GM18867 (cell line): ENCODE data around the gene ARFGAP3.

Source experiments
- ATAC-seq: cut with Tn5 transposase; IDR thresholded peaks from one replicate; pipeline ENCODE4 v1.9.1; 2021; ENCODE audit warnings: mild to moderate bottlenecking, moderate library complexity; ENCODE audit not compliant: unreplicated experiment

The ARFGAP3 gene, protein sequence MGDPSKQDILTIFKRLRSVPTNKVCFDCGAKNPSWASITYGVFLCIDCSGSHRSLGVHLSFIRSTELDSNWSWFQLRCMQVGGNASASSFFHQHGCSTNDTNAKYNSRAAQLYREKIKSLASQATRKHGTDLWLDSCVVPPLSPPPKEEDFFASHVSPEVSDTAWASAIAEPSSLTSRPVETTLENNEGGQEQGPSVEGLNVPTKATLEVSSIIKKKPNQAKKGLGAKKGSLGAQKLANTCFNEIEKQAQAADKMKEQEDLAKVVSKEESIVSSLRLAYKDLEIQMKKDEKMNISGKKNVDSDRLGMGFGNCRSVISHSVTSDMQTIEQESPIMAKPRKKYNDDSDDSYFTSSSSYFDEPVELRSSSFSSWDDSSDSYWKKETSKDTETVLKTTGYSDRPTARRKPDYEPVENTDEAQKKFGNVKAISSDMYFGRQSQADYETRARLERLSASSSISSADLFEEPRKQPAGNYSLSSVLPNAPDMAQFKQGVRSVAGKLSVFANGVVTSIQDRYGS

DNA sequence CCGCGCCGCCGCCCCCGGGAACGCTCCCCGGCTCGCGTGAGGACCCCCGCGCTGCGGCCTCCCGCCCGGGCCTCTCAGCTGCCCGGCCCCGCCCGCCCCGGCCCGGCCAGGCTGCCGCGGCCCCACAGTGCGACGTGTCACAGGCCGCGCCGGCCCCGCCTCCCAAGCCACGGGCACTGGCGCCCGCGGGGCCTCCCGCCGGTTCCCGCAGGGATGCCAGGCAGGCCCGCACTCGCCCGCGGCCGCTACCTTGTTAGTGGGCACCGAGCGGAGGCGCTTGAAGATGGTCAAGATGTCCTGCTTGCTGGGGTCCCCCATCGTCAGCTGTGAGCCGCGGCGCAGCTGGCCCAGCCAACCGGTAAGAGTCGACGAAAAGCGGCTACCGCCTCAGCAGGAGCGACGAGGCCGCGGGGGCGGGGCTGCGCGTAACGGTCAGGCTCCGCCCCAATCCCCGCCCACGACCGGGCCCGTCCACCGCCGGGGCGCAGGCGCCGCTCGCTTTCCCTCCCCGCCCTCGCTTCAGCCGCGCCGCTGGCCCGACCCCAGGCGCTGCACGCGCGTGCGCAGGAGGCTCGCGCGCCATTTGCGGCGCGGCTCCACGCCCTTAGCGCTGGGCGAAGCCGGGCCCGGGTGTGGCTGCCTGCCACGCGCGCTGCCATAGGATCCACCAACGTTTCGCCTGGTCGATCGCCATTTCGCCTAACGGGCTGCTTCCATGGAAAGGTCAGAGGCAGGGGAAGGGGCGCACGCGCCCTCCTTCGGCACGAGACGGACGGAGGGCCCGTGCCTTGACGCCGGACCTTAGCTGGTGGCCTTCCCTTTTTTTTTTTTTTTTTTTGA, at the start of gene ARFGAP3:
Gene ARFGAP3 (minus strand): TSS at position 409 of the 840 bp plus-strand sequence. CDS start 91 bp downstream, at position 318.
- peak; percentile 82 for ATAC-seq

GRCh38 chr22:42905702-42906183, 48.7 kb upstream of the ARFGAP3 start:
- no peak for ATAC-seq

DNA sequence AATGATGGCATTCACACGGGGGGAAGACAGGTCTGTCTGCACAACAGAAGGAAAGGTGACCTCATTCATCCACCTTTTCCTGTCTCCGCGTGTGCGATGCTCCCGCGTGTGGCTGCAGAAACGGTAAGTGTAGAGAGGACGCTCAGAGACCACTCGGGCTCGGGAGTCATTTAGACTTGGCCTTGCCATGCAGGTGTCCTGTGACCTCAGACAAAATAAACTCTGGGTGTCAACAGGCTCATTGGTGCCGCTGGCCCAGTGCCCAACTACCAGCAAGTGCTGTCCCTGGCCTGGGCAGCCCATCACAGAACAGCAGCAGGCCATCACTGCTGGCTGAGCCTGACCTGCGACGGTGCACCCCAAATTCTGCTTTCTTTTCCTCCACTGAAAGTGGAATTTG, 48.1 kb upstream of the ARFGAP3 start:
- ATAC-seq: no peak

GRCh38 chr22:42904050-42904449, 47.0 kb upstream of the ARFGAP3 start:
- no peak for ATAC-seq

- ATAC-seq: no peak
These were observed 45.9 kb upstream of the ARFGAP3 start for GRCh38 chr22:42902875-42903510.

DNA sequence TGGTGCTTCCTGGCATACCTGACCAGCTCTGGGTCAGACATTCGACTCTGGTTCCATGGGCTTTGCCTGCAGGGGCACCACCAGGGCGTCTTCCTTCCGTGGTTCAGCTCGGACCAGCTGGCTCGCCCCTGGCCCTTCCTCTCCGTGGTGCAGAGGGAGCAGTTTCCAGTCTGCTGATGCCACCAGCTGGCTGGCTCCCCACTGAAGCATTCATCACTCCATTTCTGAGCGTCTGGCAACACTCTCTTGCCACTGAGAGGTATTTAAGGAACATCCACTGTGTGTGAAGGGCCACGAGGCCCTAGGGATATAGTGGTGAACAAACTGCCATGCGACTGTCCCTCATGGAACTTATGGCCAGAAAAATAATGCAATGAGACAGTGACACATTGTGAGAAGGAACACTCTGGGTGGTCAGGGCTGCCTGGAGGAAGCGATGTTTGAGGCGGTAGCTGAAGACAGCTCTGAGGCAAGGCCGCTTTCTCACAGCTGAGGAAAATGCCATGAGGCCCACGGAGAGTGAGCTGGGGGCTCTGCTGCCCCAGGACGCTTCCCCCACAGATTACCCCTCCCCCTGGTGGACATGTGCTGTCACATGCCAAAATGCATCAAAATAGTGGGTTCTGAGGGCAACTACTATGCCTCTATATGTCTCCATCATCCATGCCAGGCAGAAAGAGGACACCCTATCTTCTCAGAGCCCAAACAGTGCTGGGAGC, 44.9 kb upstream of the ARFGAP3 start:
- no peak for ATAC-seq

DNA sequence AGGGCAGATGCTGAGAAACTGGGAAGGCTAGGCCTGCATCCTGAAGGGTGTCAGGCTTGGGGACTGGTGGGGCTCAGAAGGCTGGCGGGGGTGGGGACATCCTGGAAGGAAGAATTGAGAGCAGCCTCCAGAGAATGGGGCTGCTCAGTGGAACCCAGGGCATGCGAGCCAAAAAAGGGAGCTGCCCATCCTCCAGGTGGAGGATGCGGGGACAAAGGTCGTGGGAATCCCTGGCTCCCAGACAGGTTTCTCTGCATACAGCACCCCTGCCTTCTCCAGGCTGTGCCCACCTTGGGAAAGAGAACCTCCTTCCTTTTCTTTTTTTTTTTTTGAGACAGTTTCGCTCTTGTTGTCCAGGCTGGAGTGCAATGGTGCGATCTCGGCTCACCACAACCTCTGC, 40.9 kb upstream of the ARFGAP3 start:
- ATAC-seq: no peak

- ATAC-seq: no peak
These were observed 38.5 kb upstream of the ARFGAP3 start for GRCh38 chr22:42895541-42895981.

DNA sequence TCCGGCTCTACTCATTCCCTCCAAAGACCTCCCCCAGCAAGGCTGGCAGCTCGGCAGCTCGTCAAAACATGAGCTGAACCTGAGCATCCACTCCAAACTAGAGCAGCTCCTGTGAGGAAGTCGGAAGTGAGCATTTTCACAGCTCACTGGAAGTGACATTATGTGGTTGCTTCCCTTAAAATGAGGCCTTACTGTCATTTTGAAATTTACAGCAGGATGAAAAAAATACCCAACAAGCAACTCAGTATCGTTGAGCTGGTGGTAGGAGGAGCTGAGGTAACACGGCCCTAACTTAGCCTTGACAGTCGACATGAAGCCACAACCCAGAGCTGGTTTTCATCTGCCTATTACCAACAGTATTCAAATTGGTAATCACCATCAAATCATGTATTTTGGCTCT, 38.0 kb upstream of the ARFGAP3 start:
- ATAC-seq: no peak

DNA sequence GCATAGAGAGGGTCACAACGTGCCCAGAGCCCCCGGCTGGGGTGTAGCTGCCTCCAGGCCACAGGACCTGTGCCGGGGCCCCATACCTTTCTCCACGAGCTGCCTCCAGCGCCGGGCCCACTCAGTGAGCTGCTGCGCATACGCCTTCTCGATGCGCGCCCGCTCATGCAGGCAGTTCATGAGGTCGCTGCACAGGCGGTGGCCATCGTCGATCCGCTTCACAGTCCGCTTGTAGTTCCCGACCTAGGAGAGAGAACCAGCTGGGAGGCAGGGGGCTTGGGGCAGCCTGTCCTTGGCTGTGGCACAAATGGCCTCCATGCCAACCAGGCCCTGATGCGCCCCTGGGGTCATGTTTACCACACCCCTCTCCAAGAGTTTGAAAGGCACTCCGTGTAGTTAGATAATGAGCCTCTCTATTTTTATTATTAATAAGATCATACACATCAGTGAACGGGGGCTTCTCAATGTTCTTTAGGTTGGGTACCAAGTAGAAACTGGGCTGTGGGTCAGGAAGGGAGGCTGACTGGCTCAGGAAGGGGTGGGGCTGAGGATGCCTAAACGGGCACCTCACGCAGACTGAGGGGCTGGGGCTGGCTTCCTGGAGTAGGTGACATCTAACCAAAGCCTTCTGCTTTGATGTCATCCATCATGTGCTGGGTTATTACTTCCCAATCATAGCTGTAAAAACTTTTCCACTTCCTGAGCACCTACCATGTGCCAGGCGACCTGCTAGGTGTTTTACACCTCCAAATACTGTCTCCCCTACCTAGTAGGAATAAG, 36.5 kb upstream of the ARFGAP3 start:
- ATAC-seq: no peak

- ATAC-seq: no peak
These were observed 35.7 kb upstream of the ARFGAP3 start for GRCh38 chr22:42892571-42893316.

DNA sequence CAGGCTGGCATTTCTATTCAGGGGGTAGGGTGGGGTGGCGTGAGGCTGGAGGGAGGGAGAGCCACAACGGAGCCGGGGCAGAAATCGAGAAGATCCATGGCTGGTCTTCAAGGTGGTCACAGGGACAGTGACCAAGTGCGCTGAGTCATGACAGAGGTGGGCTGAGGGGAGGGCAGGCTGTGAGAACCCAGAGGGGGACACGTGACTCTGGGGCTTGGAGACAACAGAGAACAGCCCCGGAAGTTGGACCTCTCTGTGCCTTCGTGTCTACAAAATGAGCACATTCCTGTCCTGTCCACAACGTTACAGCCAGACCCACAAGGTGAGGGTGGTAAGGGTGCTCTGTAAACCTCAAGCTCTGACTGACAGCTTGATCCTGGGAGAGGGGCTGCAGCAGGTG, 35.1 kb upstream of the ARFGAP3 start:
- no peak for ATAC-seq

GRCh38 chr22:42891696-42892095, 34.6 kb upstream of the ARFGAP3 start:
- no peak for ATAC-seq

GRCh38 chr22:42891008-42891407, 33.9 kb upstream of the ARFGAP3 start:
- ATAC-seq: no peak

- peak; percentile 49 for ATAC-seq
These were observed 32.2 kb upstream of the ARFGAP3 start for GRCh38 chr22:42889304-42889703.

DNA sequence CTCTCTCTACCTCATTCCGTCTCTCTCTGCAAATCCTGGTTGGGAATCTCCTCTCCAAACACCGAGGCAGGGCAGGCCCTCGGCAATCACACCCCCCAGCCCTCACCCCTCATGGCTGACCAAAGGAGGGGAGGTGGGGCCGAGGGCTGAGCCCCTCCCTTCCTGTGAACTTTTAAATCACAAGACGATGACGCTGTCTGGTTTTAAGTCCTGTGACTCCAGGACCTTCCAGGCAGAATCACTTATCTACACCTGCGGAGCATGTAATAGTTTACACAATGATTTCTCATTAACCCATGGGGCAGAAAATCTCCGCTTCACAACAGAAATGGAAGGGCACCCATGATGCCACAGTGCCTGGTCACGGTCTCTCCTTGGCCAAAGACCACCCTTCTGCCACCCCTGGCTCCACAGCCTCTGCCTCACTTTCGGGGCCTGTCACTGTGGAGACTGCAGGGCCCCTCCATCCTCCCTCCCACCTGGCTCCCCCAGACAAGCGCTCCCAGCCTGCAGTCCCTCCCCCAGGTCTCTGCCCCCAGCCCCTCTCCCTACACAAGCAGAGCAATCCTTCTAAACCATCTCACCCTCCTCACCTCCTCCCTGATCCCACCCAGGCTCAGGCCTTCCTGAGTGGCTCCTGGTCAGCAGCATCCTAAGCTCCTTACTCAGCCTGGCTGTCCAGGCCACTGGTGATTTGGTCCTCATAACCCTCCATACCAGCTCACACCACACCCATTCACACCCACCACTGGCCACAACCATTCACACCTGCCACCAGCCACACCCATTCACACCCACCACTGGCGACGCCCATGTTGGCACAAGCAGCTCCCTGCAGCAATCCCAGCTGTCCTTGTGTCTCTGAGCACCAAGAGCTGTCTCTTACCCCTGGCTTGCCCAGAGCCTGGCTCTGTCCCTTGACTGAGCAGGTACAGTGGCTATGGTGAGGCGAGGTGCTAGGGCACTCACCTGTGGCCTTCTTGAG, 30.7 kb upstream of the ARFGAP3 start:
- no peak for ATAC-seq

GRCh38 chr22:42887120-42887519, 30.0 kb upstream of the ARFGAP3 start:
- no peak for ATAC-seq

- no peak for ATAC-seq
These were observed 28.4 kb upstream of the ARFGAP3 start for GRCh38 chr22:42885446-42885845.
